ENCODE results near the gene CD101.

- TF ChIP-seq, protein P1, sequence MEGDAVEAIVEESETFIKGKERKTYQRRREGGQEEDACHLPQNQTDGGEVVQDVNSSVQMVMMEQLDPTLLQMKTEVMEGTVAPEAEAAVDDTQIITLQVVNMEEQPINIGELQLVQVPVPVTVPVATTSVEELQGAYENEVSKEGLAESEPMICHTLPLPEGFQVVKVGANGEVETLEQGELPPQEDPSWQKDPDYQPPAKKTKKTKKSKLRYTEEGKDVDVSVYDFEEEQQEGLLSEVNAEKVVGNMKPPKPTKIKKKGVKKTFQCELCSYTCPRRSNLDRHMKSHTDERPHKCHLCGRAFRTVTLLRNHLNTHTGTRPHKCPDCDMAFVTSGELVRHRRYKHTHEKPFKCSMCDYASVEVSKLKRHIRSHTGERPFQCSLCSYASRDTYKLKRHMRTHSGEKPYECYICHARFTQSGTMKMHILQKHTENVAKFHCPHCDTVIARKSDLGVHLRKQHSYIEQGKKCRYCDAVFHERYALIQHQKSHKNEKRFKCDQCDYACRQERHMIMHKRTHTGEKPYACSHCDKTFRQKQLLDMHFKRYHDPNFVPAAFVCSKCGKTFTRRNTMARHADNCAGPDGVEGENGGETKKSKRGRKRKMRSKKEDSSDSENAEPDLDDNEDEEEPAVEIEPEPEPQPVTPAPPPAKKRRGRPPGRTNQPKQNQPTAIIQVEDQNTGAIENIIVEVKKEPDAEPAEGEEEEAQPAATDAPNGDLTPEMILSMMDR (IDR thresholded peaks at IDR 0.05), result no peak
- TF ChIP-seq POLR2AphosphoS5 (IDR thresholded peaks at IDR 0.05), result no peak
- TF ChIP-seq POLR2A (IDR thresholded peaks at IDR 0.05), result no peak
Measured at GRCh38 chr1:117011334-117011733, 9.8 kb downstream of the CD101 start.
